Osteocyte (in vitro differentiated cells): Measurements from ENCODE around the gene PTX4. TPM values are rescaled to one million over a fixed set of nuclear protein-coding genes. Genes with fewer than 3 reads are reported as not detected.

Source experiments
- DNase-seq: peaks from one replicate; pipeline ENCODE4 v3.0.0; 2021; ENCODE audit warnings: mixed read lengths; ENCODE audit not compliant: unreplicated experiment; ENCODE audit errors: extremely low spot score
- H3K27ac Mint-ChIP-seq: one replicate; pipeline ENCODE4 v1.8.0; 2021; ENCODE audit warnings: mild to moderate bottlenecking, mixed read lengths; ENCODE audit not compliant: unreplicated experiment
- H3K27me3 Mint-ChIP-seq: one replicate; pipeline ENCODE4 v1.8.0; 2021; ENCODE audit warnings: mixed read lengths; ENCODE audit not compliant: unreplicated experiment
- H3K36me3 Mint-ChIP-seq: one replicate; pipeline ENCODE4 v1.8.0; 2021; ENCODE audit warnings: mixed read lengths; ENCODE audit not compliant: unreplicated experiment
- H3K4me1 Mint-ChIP-seq: one replicate; pipeline ENCODE4 v1.8.0; 2021; ENCODE audit warnings: mixed read lengths; ENCODE audit not compliant: unreplicated experiment
- H3K4me3 Mint-ChIP-seq: one replicate; pipeline ENCODE4 v1.8.0; 2021; ENCODE audit warnings: mild to moderate bottlenecking, moderate library complexity, mixed read lengths; ENCODE audit not compliant: unreplicated experiment
- H3K9me3 Mint-ChIP-seq: one replicate; pipeline ENCODE4 v1.8.0; 2021; ENCODE audit warnings: mixed read lengths; ENCODE audit not compliant: unreplicated experiment
- CTCF ChIP-seq: fragments of 200-600 bp; sonication (generic); IDR thresholded peaks from 2 replicates; pipeline ENCODE4 v1.5.0; 2021; ENCODE audit warnings: antibody characterized with exemption, mild to moderate bottlenecking, moderate library complexity
- total RNA-seq: library from RNA; stranded (reverse); gene quantifications from 2 replicates; pipeline ENCODE4 v1.2.1, GENCODE V29; 2021

The PTX4 gene
- total RNA-seq, 1 donor from 2014 or later, result not detected

- no peaks in the 10 kb centered on the region for H3K36me3 Mint-ChIP-seq
- H3K27ac Mint-ChIP-seq, result peak overlapping the region; percentile 88
Observed at GRCh38 chr16:1492082-1492922, 3.6 kb upstream of the PTX4 start.

GRCh38 chr16:1491327-1491726 is 2.6 kb upstream of the PTX4 start:
- Mint-ChIP-seq H3K36me3 (no peaks in the 10 kb centered on the region), H3K4me3 (no peak overlapping the region), H3K27me3 (no peaks in the 10 kb centered on the region), H3K27ac (no peak overlapping the region), H3K4me1 (peaks cover 17% of the 10 kb centered on the region), H3K9me3 (no peaks in the 10 kb centered on the region)
- no peak for DNase-seq
- no peak for TF ChIP-seq CTCF

More at GRCh38 chr16:1492082-1492922, 3.6 kb upstream of the PTX4 start:
- no peaks in the 10 kb centered on the region for H3K9me3 Mint-ChIP-seq
- TF ChIP-seq CTCF, result no peak
- peaks cover 17% of the 10 kb centered on the region for H3K4me1 Mint-ChIP-seq
- H3K4me3 Mint-ChIP-seq, result peak overlapping the region; percentile 83
- H3K27me3 Mint-ChIP-seq, result no peaks in the 10 kb centered on the region
- DNase-seq, result no peak

GRCh38 chr16:1489077-1489476 is 333 bp upstream of the PTX4 start:
- no peaks in the 10 kb centered on the region for H3K9me3 Mint-ChIP-seq
- peaks cover 11% of the 10 kb centered on the region for H3K4me1 Mint-ChIP-seq

GRCh38 chr16:1488054-1488601 is 616 bp downstream of the PTX4 start:
- no peaks in the 10 kb centered on the region for H3K36me3 Mint-ChIP-seq
- no peak for TF ChIP-seq CTCF
- DNase-seq, result no peak
- H3K4me3 Mint-ChIP-seq, result no peak overlapping the region
- H3K27ac Mint-ChIP-seq, result no peak overlapping the region
- peaks cover 8% of the 10 kb centered on the region for H3K27me3 Mint-ChIP-seq
- H3K4me1 Mint-ChIP-seq, result peaks cover 7% of the 10 kb centered on the region
- H3K9me3 Mint-ChIP-seq, result no peaks in the 10 kb centered on the region

More at GRCh38 chr16:1489077-1489476, 333 bp upstream of the PTX4 start:
- H3K27ac Mint-ChIP-seq, result no peak overlapping the region
- H3K27me3 Mint-ChIP-seq, result peaks cover 2% of the 10 kb centered on the region
- no peaks in the 10 kb centered on the region for H3K36me3 Mint-ChIP-seq
- H3K4me3 Mint-ChIP-seq, result no peak overlapping the region
- no peak for TF ChIP-seq CTCF
- peak; percentile 76 for DNase-seq

- no peak for TF ChIP-seq CTCF
- peak; percentile 84 for DNase-seq
- no peak overlapping the region for H3K27ac Mint-ChIP-seq
- H3K36me3 Mint-ChIP-seq, result no peaks in the 10 kb centered on the region
- peaks cover 2% of the 10 kb centered on the region for H3K4me1 Mint-ChIP-seq
- H3K4me3 Mint-ChIP-seq, result no peak overlapping the region
- H3K9me3 Mint-ChIP-seq, result no peaks in the 10 kb centered on the region
- H3K27me3 Mint-ChIP-seq, result peaks cover 8% of the 10 kb centered on the region
Observed at GRCh38 chr16:1487395-1488053, 1.2 kb downstream of the PTX4 start.
